Activated T-helper 2 cell treated with anti-CD3 and anti-CD28 coated beads, Interferon-gamma antibody, Interleukin-2, Interleukin-4, amounts not matched to agents 10 μg/mL and 5 μg/mL and 100 μg/mL, durations not matched to agents 14 hours and 24 hours and 36 hours (primary cell): Measurements from ENCODE around the gene KCNH1. TPM values are rescaled to one million over a fixed set of nuclear protein-coding genes. Genes with fewer than 3 reads are reported as not detected.

Experiments
- DNase-seq: peaks from one replicate; pipeline ENCODE4 v3.0.0; 2021; ENCODE audit warnings: low spot score
- H3K27ac Mint-ChIP-seq: one replicate; pipeline ENCODE4 v1.8.0; 2021; ENCODE audit warnings: mixed read lengths
- H3K27me3 Mint-ChIP-seq: one replicate; pipeline ENCODE4 v1.8.0; 2021; ENCODE audit warnings: low read depth, mixed read lengths
- H3K36me3 Mint-ChIP-seq: one replicate; pipeline ENCODE4 v1.8.0; 2021; ENCODE audit warnings: low read depth, mixed read lengths
- H3K4me1 Mint-ChIP-seq: one replicate; pipeline ENCODE4 v1.8.0; 2021; ENCODE audit warnings: low read depth, mixed read lengths
- H3K4me3 Mint-ChIP-seq: one replicate; pipeline ENCODE4 v1.8.0; 2021; ENCODE audit warnings: low read depth, mild to moderate bottlenecking, moderate library complexity, mixed read lengths
- H3K9me3 Mint-ChIP-seq: one replicate; pipeline ENCODE4 v1.8.0; 2021; ENCODE audit warnings: mixed read lengths
- intact Hi-C: fragments of 100-400 bp; cut with micrococcal nuclease; formaldehyde crosslinking; loops from one replicate; pipeline ENCODE4 v1.15.1; 2023
- total RNA-seq: library from RNA; stranded (reverse); gene quantifications from 2 replicates; pipeline ENCODE4 v1.2.3, GENCODE V29; 2022

The KCNH1 gene
- total RNA-seq, 1 donor from 2014 or later, result not detected

DNA sequence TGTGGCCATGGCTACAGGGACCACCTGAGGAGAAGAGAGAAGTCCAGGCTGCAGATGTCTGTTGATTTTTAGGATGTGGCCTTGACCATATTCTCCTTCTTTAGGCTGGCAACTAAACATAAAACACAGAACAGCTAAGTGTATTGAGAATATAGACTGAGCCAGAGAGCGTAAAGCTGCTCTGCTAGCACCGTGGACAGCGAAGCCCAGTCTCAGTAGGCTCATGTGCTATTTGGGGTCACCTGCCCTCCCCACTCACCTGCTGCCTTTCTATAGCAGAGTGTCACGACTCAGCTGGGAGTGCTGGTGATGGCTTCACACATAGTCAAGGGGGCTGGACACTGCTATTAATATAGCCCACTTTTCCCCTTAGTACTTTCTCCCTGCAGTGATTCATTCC, 278.5 kb downstream of the KCNH1 start:
- no peak for DNase-seq
- Mint-ChIP-seq H3K9me3 (no peaks in the 10 kb centered on the region), H3K27me3 (peaks cover 2% of the 10 kb centered on the region), H3K27ac (no peak overlapping the region), H3K4me1 (no peaks in the 10 kb centered on the region), H3K4me3 (no peak overlapping the region), H3K36me3 (no peaks in the 10 kb centered on the region)
- intact Hi-C loops, result no loop called here

DNA sequence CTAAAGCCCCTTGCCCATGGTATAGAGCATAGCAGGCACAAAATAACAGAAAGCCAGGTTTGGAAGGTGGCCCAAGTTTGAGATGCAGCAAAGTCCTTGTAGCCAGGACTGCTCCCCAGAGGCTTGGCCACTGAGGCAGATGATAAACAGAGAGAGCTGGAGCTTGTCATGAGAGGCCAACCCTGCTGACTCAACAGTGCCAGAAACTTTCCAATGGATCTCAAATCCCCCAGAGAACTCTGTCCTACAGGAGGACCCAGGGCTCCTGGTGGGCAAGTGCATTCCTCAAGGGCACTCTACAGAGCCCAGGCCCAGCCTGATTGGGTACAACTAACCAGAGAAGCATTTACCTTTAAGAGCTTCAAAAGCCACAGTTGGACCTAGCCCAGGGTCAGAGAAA, 280.7 kb downstream of the KCNH1 start:
- Mint-ChIP-seq H3K4me3 (no peak overlapping the region), H3K27ac (no peak overlapping the region), H3K36me3 (no peaks in the 10 kb centered on the region), H3K4me1 (no peaks in the 10 kb centered on the region), H3K9me3 (no peaks in the 10 kb centered on the region), H3K27me3 (peaks cover 2% of the 10 kb centered on the region)
- DNase-seq, result no peak
- intact Hi-C loops, result no loop called here

DNA sequence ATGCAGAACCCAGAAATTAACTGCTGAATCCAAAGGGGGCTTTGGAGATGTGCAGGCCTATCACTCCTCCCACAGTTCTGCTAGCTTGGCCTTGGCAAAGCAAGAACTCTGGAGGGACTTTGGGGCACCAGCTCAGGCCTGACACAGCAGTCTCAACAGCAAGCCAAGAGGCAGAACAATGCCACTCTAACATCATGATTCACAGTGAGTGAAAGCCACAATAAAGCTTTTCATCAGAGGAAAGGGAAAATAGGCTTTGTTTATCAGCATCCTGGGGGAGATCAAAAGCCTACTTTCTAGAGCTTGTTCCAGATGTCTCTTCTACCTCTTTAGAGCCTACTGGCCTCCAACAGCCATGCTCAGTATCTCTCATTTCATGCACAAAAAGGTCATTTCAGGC, 283.4 kb downstream of the KCNH1 start:
- no peak overlapping the region for H3K4me3 Mint-ChIP-seq
- intact Hi-C loops, result no loop called here
- no peaks in the 10 kb centered on the region for H3K27me3 Mint-ChIP-seq
- no peaks in the 10 kb centered on the region for H3K4me1 Mint-ChIP-seq
- H3K9me3 Mint-ChIP-seq, result no peaks in the 10 kb centered on the region
- DNase-seq, result no peak
- no peak overlapping the region for H3K27ac Mint-ChIP-seq
- H3K36me3 Mint-ChIP-seq, result no peaks in the 10 kb centered on the region

DNA sequence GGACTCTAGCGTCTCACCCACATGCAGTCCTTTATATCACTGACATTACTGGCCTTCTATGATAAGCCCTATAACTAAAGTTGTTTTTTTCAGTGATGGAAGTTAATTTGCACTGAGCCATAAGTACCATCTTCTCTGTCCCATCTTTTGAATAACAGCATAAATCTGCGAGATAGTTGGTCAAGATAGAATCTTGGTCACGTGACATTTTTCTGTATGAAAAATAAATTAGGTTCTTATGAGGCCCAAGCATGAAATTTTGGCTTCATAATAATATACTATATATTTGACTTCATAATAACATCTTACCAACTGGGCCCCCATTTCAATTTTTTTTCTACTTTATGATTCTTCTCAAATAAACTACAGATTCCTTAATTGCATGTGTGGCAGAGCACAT, 285.5 kb downstream of the KCNH1 start:
- Mint-ChIP-seq H3K36me3 (no peaks in the 10 kb centered on the region), H3K4me3 (no peak overlapping the region), H3K9me3 (no peaks in the 10 kb centered on the region), H3K4me1 (no peaks in the 10 kb centered on the region), H3K27me3 (no peaks in the 10 kb centered on the region), H3K27ac (no peak overlapping the region)
- DNase-seq, result no peak
- intact Hi-C loops, result no loop called here

DNA sequence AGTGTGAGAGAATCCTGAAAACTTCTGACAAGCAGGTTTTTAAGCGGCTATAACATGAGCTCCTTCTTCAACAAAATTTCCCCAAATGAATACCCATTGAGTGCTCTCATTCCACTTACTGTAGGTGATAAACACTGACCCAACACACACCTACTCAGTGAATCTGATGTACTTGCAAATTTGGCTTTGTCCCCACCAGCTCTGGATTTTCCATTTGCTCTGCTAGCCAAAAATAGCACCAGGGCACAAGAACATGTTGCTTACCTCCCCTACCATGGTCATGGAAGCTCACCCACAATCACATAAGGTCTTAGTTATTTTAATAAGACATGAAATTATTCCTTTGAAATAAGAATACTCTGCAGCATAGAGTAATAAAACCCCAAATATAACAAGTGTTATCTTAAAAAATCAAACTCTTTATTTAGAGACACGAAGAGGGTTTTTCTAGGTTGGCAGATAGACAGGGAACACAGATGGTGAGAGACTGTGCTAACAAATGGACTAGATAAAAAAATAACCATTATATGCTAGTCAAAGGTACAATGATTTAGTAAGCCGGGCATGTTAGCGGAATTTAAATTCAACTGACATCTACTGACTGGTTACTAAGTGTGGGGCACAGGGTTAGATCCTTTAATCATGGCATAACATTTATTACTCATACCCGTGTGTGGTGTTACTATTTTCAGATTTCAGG, 291.9 kb downstream of the KCNH1 start:
- Mint-ChIP-seq H3K27me3 (no peaks in the 10 kb centered on the region), H3K4me1 (no peaks in the 10 kb centered on the region), H3K27ac (no peak overlapping the region), H3K4me3 (no peak overlapping the region), H3K36me3 (no peaks in the 10 kb centered on the region), H3K9me3 (no peaks in the 10 kb centered on the region)
- intact Hi-C loops, result no loop called here
- DNase-seq, result no peak

DNA sequence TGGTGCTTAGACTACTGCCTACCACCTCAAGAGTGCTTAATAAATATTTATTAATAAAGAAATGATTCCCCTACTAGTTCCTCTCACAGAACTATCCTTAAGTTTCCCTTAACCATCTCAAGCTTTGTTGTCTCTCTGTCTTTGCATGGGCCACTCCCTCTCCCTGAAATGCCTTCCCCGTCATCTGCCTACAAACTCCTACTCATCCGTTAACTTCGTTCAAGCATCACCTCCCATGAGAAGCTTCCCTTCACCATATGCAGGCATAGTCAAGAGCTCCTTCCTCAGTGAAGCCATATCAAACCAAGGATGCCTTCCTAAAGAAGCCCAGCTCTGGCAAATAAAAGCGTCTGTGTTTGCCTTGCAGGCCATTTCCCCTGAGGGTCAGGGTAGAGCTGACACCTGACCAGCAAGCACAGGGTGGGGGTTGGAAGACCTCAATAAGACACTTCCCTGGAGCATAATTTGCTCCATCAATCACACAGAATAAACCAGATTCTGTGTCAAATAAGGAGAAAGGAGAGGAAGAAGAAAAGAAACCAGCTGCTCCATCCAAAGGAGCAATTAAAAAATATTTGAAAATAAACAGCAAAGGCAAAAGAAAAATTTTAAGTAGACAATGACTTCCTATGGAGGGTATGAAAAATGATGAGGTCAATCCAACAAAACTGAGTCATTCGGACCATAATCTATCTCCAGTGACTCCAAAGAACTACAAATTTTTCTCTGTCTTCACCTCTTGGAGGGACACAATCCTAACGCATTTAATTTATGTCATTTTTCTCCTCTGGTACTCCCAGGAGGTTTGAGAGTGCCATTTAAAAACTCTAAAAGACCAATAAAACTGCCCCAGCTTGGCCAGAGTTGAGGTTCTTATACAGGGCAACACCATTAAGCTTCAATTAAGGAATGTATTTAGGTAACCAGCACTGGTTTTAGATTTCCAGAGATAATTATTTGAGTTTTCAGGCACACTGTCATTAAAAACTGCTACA, 303.6 kb downstream of the KCNH1 start:
- Mint-ChIP-seq H3K36me3 (no peaks in the 10 kb centered on the region), H3K27me3 (peaks cover 5% of the 10 kb centered on the region), H3K27ac (no peak overlapping the region), H3K4me1 (no peaks in the 10 kb centered on the region), H3K4me3 (no peak overlapping the region), H3K9me3 (no peaks in the 10 kb centered on the region)
- intact Hi-C loops, result no loop called here
- DNase-seq, result no peak

DNA sequence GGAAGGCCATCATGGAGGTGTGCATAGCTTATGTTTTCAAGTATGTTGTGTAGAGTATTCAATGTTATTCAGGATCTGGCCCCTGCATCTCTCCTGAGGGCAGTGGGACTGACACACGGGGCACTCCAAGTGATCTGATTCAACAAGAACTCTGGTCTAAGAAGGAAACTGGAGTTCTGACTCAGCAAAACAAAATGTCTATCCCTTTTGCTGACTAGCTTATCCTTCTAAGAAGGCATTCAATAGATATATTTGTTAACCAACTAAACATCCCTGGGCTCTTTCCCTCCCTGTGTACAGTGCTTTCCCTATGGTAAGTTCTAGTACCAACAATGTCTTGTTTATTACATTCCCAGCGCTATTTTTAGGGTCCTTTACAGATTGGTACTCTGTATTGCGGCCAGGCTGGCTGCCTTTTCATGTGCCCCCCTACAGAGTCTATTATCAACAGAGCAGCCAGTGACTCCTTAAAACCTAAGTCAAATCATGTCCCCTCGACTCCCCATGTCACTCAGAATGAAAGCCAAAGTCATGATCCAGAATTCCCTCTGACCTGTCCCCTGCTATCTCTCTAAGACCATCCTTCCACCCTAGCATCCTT, 304.9 kb downstream of the KCNH1 start:
- no peak for DNase-seq
- no peaks in the 10 kb centered on the region for H3K36me3 Mint-ChIP-seq

DNA sequence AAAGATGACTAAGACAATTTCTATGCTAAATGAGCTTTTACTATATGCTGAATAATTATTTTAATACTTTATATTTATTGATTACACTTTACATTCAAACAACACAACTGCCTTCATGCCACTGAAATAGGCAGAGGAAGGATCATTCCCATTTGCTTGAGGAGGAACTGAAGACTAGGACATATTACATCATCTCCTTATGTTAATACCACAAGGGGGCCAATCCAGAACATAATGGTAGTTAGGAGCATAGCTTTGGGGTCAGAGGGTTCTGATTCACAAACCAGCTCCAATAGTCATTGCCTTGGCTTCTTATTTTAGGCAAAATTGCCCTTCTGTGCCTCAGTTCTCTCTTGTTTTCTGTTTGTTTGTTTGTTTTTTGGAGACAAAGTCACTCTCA, 306.5 kb downstream of the KCNH1 start:
- Mint-ChIP-seq H3K4me1 (no peaks in the 10 kb centered on the region), H3K27ac (no peak overlapping the region), H3K36me3 (no peaks in the 10 kb centered on the region), H3K9me3 (no peaks in the 10 kb centered on the region), H3K4me3 (no peak overlapping the region), H3K27me3 (peaks cover 9% of the 10 kb centered on the region)
- DNase-seq, result no peak
- intact Hi-C loops, result no loop called here

More for the DNA sequence above, 304.9 kb downstream of the KCNH1 start:
- no peaks in the 10 kb centered on the region for H3K4me1 Mint-ChIP-seq
- H3K27me3 Mint-ChIP-seq, result peaks cover 8% of the 10 kb centered on the region
- intact Hi-C loops, result no loop called here
- no peaks in the 10 kb centered on the region for H3K9me3 Mint-ChIP-seq
- H3K4me3 Mint-ChIP-seq, result no peak overlapping the region
- no peak overlapping the region for H3K27ac Mint-ChIP-seq

DNA sequence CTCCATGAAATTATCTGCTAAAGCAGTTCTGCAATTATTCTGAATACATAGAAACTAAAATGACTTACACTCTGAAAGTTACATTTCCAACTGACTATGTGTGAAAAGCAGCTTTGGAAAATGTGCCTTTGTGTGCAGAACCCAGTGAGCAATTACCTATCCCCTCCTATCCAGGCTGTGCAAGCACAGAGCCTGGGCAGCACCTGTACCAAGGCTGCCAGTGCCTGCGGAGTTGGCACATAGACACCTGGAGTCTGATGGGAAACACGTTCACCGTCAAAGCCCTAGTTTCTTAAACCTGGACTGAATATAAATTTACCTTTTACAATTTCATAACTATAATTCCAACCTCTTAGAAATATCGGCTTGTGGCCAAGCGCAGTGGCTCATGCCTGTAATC, 307.3 kb downstream of the KCNH1 start:
- H3K4me1 Mint-ChIP-seq, result no peaks in the 10 kb centered on the region
- intact Hi-C loops, result no loop called here
- no peak overlapping the region for H3K4me3 Mint-ChIP-seq
- DNase-seq, result no peak
- peaks cover 9% of the 10 kb centered on the region for H3K27me3 Mint-ChIP-seq
- H3K27ac Mint-ChIP-seq, result no peak overlapping the region
- H3K9me3 Mint-ChIP-seq, result no peaks in the 10 kb centered on the region
- no peaks in the 10 kb centered on the region for H3K36me3 Mint-ChIP-seq

DNA sequence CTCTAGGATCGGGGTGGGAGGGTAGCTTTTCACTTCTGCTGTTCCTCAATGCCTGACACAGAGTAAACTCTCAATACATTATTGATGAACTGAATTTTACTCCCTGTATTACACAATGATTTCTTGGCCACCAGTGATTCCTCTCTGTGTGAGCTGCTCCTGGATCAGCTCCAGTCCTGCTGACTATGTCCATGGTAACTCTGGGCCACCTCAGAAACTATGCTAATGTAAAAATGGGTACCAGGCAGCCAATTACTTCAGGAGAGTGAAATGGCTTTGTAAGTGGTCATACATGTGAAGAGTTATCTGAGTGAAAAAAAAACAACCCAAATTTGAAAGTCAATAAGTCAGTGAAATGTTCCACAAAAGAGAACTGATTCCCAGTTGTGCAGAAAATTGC, 311.0 kb downstream of the KCNH1 start:
- Mint-ChIP-seq H3K36me3 (no peaks in the 10 kb centered on the region), H3K27ac (no peak overlapping the region), H3K4me3 (no peak overlapping the region), H3K9me3 (no peaks in the 10 kb centered on the region), H3K27me3 (peaks cover 7% of the 10 kb centered on the region), H3K4me1 (no peaks in the 10 kb centered on the region)
- intact Hi-C loops, result no loop called here
- DNase-seq, result no peak

DNA sequence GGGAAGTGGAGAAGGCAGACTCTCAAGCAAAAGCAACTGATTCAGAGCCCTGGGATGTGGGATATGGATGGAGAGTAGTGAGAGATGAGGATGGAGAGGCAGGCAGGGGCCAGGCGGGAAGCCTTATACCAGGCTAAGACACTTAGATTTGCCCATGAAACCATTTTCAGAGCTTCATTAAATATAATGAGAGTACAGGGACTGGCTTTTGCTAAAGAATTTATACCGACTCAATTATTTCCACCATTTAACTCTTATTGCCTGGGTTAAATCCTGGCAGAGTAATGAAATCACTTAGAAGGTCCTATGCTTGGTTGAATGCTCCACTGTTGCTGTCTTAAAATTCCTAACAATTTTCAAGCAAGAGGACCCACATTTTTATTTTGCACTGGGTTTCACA, 311.7 kb downstream of the KCNH1 start:
- Mint-ChIP-seq H3K4me1 (no peaks in the 10 kb centered on the region), H3K27ac (no peak overlapping the region), H3K4me3 (no peak overlapping the region), H3K27me3 (peaks cover 7% of the 10 kb centered on the region), H3K36me3 (no peaks in the 10 kb centered on the region), H3K9me3 (no peaks in the 10 kb centered on the region)
- intact Hi-C loops, result no loop called here
- DNase-seq, result no peak

DNA sequence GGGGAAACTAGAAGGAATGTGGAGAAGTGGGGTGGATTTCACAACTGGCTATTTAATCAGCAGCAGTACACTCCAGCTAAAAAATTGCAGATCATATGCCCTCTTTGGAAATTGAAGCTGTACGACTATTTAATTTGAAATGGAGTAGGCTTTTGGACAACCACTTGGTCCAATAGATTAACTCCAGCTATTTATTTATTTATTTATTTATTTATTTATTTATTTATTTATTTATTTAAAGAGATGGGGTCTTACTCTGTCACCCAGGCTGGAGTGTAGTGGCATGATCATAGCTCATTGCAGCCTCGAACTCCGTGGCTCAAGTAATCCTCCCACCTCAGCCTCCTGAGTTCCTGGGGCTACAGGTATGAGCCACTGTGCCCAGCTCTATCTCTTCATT, 312.3 kb downstream of the KCNH1 start:
- H3K27ac Mint-ChIP-seq, result no peak overlapping the region
- H3K27me3 Mint-ChIP-seq, result peaks cover 7% of the 10 kb centered on the region
- H3K4me3 Mint-ChIP-seq, result no peak overlapping the region
- H3K9me3 Mint-ChIP-seq, result no peaks in the 10 kb centered on the region
- no peak for DNase-seq
- H3K36me3 Mint-ChIP-seq, result no peaks in the 10 kb centered on the region
- intact Hi-C loops, result no loop called here
- no peaks in the 10 kb centered on the region for H3K4me1 Mint-ChIP-seq

DNA sequence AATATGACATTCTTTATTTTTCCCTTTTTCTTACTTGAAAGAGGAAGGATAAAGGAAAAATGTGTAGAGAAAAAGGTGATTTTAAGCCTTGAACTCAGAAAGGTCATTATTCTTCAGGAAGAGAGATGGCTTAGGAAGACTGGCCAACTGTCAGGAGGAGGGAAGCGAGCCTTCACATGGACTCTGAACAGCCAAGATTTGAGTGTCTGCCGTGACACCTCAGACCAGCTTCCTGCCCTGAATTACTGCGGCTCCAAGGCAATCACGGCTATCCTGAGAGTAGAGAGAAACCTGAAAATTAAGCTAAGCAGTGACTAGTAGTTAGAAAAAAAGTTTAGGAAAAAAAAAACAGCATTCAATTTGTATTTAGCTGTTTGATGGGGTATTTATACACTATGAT, 314.7 kb downstream of the KCNH1 start:
- intact Hi-C loops, result no loop called here
- no peaks in the 10 kb centered on the region for H3K9me3 Mint-ChIP-seq
- no peak overlapping the region for H3K27ac Mint-ChIP-seq
- DNase-seq, result no peak
- no peaks in the 10 kb centered on the region for H3K4me1 Mint-ChIP-seq
- H3K27me3 Mint-ChIP-seq, result peaks cover 4% of the 10 kb centered on the region
- no peak overlapping the region for H3K4me3 Mint-ChIP-seq
- H3K36me3 Mint-ChIP-seq, result no peaks in the 10 kb centered on the region
